CD8-positive, alpha-beta memory T cell (primary cell): Measurements from ENCODE around the gene RAB40A. TPM values are rescaled to one million over a fixed set of nuclear protein-coding genes. Genes with fewer than 3 reads are reported as not detected.
A peak's percentile ranks its signal among the peaks of the same experiment; 100 is the strongest.
"Not testable (repeated sequence)": the region's sequence is repeated elsewhere in the genome, so short reads cannot be mapped to it uniquely, and the experiment has no call there.

Experiments
- CTCF ChIA-PET: fragments of 350-600 bp; sonication (Branson Sonifier 250); formaldehyde crosslinking; loops from one replicate; lab custom pipeline; 2021; ENCODE audit warnings: antibody characterized with exemption; lab: Charles Lee
- POLR2A ChIA-PET: fragments of 350-600 bp; sonication (Branson Sonifier 250); formaldehyde crosslinking; loops from one replicate; lab custom pipeline; 2021; ENCODE audit warnings: antibody characterized with exemption; lab: Charles Lee
- DNase-seq, 5 donors: peaks; one replicate each; pipeline versions ENCODE4 v3.0.0 to v3.0.0-alpha.2; 2020 to 2022; ENCODE audit warnings: mixed read lengths in 1 of 5
- H3K27ac ChIP-seq: one replicate; pipeline ENCODE4 v1.7.0; 2013; ENCODE audit warnings: low read depth, mild to moderate bottlenecking, low read length, moderate library complexity
- H3K27me3 ChIP-seq: 2 replicates; pipeline ENCODE4 v1.7.0; 2013; ENCODE audit warnings: low read length, mild to moderate bottlenecking; ENCODE audit not compliant: insufficient read depth, poor library complexity, severe bottlenecking
- H3K36me3 ChIP-seq: 2 replicates; pipeline ENCODE4 v1.7.0; 2013; ENCODE audit warnings: mild to moderate bottlenecking, low read length, moderate library complexity; ENCODE audit not compliant: insufficient read depth
- H3K4me1 ChIP-seq: 2 replicates; pipeline ENCODE4 v1.7.0; 2013; ENCODE audit warnings: mild to moderate bottlenecking, low read length, moderate library complexity; ENCODE audit not compliant: insufficient read depth
- H3K4me3 ChIP-seq: 2 replicates; pipeline ENCODE4 v1.7.0; 2013; ENCODE audit warnings: mild to moderate bottlenecking, low read length
- H3K9me3 ChIP-seq: 2 replicates; pipeline ENCODE4 v1.7.0; 2013; ENCODE audit warnings: mild to moderate bottlenecking, low read length
- H3K27ac Mint-ChIP-seq, 8 donors: one replicate each; pipeline ENCODE4 v1.8.0; 2020 to 2021; ENCODE audit warnings: mixed read lengths in 8 of 8, mild to moderate bottlenecking in 6 of 8, inconsistent platforms in 3 of 8, moderate library complexity in 3 of 8
- H3K27me3 Mint-ChIP-seq, 2 donors: one replicate each; pipeline ENCODE4 v1.8.0; 2020 to 2021; ENCODE audit warnings: mixed read lengths in 2 of 2, mild to moderate bottlenecking in 1 of 2, moderate library complexity in 1 of 2
- H3K36me3 Mint-ChIP-seq, 3 donors: one replicate each; pipeline ENCODE4 v1.8.0; 2020 to 2021; ENCODE audit warnings: mixed read lengths in 3 of 3, inconsistent platforms in 1 of 3, mild to moderate bottlenecking in 1 of 3
- H3K4me1 Mint-ChIP-seq, 3 donors: one replicate each; pipeline ENCODE4 v1.8.0; 2020 to 2021; ENCODE audit warnings: mixed read lengths in 3 of 3, inconsistent platforms in 1 of 3, mild to moderate bottlenecking in 1 of 3
- H3K4me3 Mint-ChIP-seq, 7 donors: one replicate each; pipeline ENCODE4 v1.8.0; 2020 to 2021; ENCODE audit warnings: mixed read lengths in 7 of 7, mild to moderate bottlenecking in 6 of 7, moderate library complexity in 4 of 7, inconsistent platforms in 2 of 7
- H3K9me3 Mint-ChIP-seq, 5 donors: one replicate each; pipeline ENCODE4 v1.8.0; 2020 to 2022; ENCODE audit warnings: mixed read lengths in 5 of 5, mild to moderate bottlenecking in 3 of 5, moderate library complexity in 2 of 5, inconsistent platforms in 1 of 5
- polyA plus RNA-seq: library from polyadenylated mRNA; unstranded; fragments of 300-500 nt; fragmentation: Illumina TruSeq; gene quantifications from one replicate; pipeline ENCODE4 v1.2.3, GENCODE V29; 2021
- total RNA-seq, 2 experiments: library from RNA; stranded (reverse); gene quantifications; one replicate each; pipeline ENCODE4 v1.2.3, GENCODE V29; 2021

Gene RAB40A
- total and polyA plus RNA-seq, 3 experiments from 2014 or later: 0.13 TPM; not detected in 2

GRCh38 chrX:103475381-103475780 lies 43.9 kb downstream of the RAB40A start:
- Histone ChIP-seq H3K36me3 (no peaks in the 10 kb centered on the region), H3K4me1 (no peaks in the 10 kb centered on the region), H3K4me3 (no peak overlapping the region), H3K27me3 (no peaks in the 10 kb centered on the region), H3K9me3 (no peaks in the 10 kb centered on the region), H3K27ac (no peak overlapping the region)
- H3K27ac Mint-ChIP-seq: no peak overlapping the region
- ChIA-PET CTCF (no interaction called here), POLR2A (no interaction called here)
- no peaks in the 10 kb centered on the region for H3K36me3 Mint-ChIP-seq
- H3K4me3 Mint-ChIP-seq: no peak overlapping the region
- no peaks in the 10 kb centered on the region for H3K9me3 Mint-ChIP-seq
- peaks cover 0 to 12% of the 10 kb centered on the region in 2 donors for H3K27me3 Mint-ChIP-seq
- H3K4me1 Mint-ChIP-seq: no peaks in the 10 kb centered on the region
- no peak for DNase-seq

- H3K27me3 Mint-ChIP-seq: peaks cover 3 to 15% of the 10 kb centered on the region in 2 donors
- H3K4me1 ChIP-seq, H3K4me3 Mint-ChIP-seq, H3K36me3 Mint-ChIP-seq, H3K9me3 Mint-ChIP-seq, H3K27ac Mint-ChIP-seq, H3K9me3 ChIP-seq, H3K27me3 ChIP-seq, H3K4me3 ChIP-seq, DNase-seq, H3K27ac ChIP-seq, POLR2A ChIA-PET, H3K36me3 ChIP-seq, H3K4me1 Mint-ChIP-seq, CTCF ChIA-PET: not testable (repeated sequence)
These were observed 49.3 kb downstream of the RAB40A start for GRCh38 chrX:103469977-103470376.

- H3K27me3 Mint-ChIP-seq: peaks cover 3 to 6% of the 10 kb centered on the region in 2 donors
- Histone ChIP-seq H3K9me3 (no peaks in the 10 kb centered on the region), H3K4me3 (no peak overlapping the region), H3K27me3 (no peaks in the 10 kb centered on the region), H3K4me1 (no peaks in the 10 kb centered on the region), H3K36me3 (no peaks in the 10 kb centered on the region), H3K27ac (no peak overlapping the region)
- H3K36me3 Mint-ChIP-seq: no peaks in the 10 kb centered on the region
- ChIA-PET CTCF (no interaction called here), POLR2A (no interaction called here)
- H3K9me3 Mint-ChIP-seq: no peaks in the 10 kb centered on the region
- H3K4me3 Mint-ChIP-seq: no peak overlapping the region
- H3K27ac Mint-ChIP-seq: no peak overlapping the region
- no peak for DNase-seq
- peaks cover 0 to 9% (median 4%) of the 10 kb centered on the region in 3 donors for H3K4me1 Mint-ChIP-seq
These were observed 51.4 kb downstream of the RAB40A start for GRCh38 chrX:103467887-103468286.

- Histone ChIP-seq H3K4me1 (no peaks in the 10 kb centered on the region), H3K27me3 (no peaks in the 10 kb centered on the region), H3K27ac (no peak overlapping the region), H3K4me3 (no peak overlapping the region), H3K36me3 (no peaks in the 10 kb centered on the region), H3K9me3 (no peaks in the 10 kb centered on the region)
- Mint-ChIP-seq H3K27ac (no peak overlapping the region), H3K27me3 (peaks cover 3 to 7% of the 10 kb centered on the region in 2 donors), H3K4me1 (peaks cover 0 to 9% (median 4%) of the 10 kb centered on the region in 3 donors), H3K9me3 (no peaks in the 10 kb centered on the region), H3K36me3 (no peaks in the 10 kb centered on the region), H3K4me3 (no peak overlapping the region)
- POLR2A ChIA-PET: no interaction called here
- DNase-seq: no peak
- CTCF ChIA-PET: no interaction called here
These were observed 52.1 kb downstream of the RAB40A start for GRCh38 chrX:103467156-103467555.

GRCh38 chrX:103464774-103465117 lies 54.5 kb downstream of the RAB40A start:
- H3K27me3 Mint-ChIP-seq: peaks cover 1 to 9% of the 10 kb centered on the region in 2 donors
- Histone ChIP-seq H3K9me3 (no peaks in the 10 kb centered on the region), H3K27me3 (no peaks in the 10 kb centered on the region), H3K36me3 (no peaks in the 10 kb centered on the region), H3K4me1 (peaks cover 6% of the 10 kb centered on the region), H3K27ac (no peak overlapping the region), H3K4me3 (peak overlapping the region; percentile 70)
- H3K36me3 Mint-ChIP-seq: no peaks in the 10 kb centered on the region
- H3K4me3 Mint-ChIP-seq: peak overlapping the region; percentile 80 to 96 (median 91)
- ChIA-PET CTCF (interaction anchor here (0.7 to 2.4 kb wide), 9 partner anchors 26 to 513 kb away, joined by 3 to 12 read pairs (median 3); no protein-coding TSS in a partner anchor), POLR2A (no interaction called here)
- peak overlapping the region in 5 of 8 donors; percentile 47 to 92 (median 72) for H3K27ac Mint-ChIP-seq
- H3K9me3 Mint-ChIP-seq: peaks cover 0 to 3% (median 0%) of the 10 kb centered on the region in 5 donors
- peak; percentile 44 to 71 (median 56) for DNase-seq
- H3K4me1 Mint-ChIP-seq: peaks cover 5 to 24% (median 17%) of the 10 kb centered on the region in 3 donors

- POLR2A ChIA-PET: no interaction called here
- CTCF ChIA-PET: interaction anchor here (0.7 to 2.4 kb wide), 11 partner anchors 22 to 513 kb away, joined by 3 to 12 read pairs (median 3); no protein-coding TSS in a partner anchor
- H3K27me3 Mint-ChIP-seq: peaks cover 0 to 8% of the 10 kb centered on the region in 2 donors
These were observed 55.1 kb downstream of the RAB40A start for GRCh38 chrX:103464072-103464773.

GRCh38 chrX:103461156-103461555 lies 58.1 kb downstream of the RAB40A start:
- no peak overlapping the region for H3K27ac Mint-ChIP-seq
- no peak overlapping the region for H3K27ac ChIP-seq
- no peaks in the 10 kb centered on the region for H3K36me3 Mint-ChIP-seq
- H3K4me3 ChIP-seq: no peak overlapping the region
- H3K36me3 ChIP-seq: no peaks in the 10 kb centered on the region
- no peaks in the 10 kb centered on the region for H3K9me3 ChIP-seq
- peaks cover 11 to 29% (median 23%) of the 10 kb centered on the region in 3 donors for H3K4me1 Mint-ChIP-seq
- ChIA-PET CTCF (no interaction called here), POLR2A (no interaction called here)
- H3K4me1 ChIP-seq: peaks cover 6% of the 10 kb centered on the region
- peaks cover 0 to 3% (median 0%) of the 10 kb centered on the region in 5 donors for H3K9me3 Mint-ChIP-seq
- no peaks in the 10 kb centered on the region for H3K27me3 ChIP-seq
- peaks cover 0 to 11% of the 10 kb centered on the region in 2 donors for H3K27me3 Mint-ChIP-seq
- DNase-seq: no peak
- no peak overlapping the region for H3K4me3 Mint-ChIP-seq

More at GRCh38 chrX:103464072-103464773, 55.1 kb downstream of the RAB40A start:
- H3K4me1 Mint-ChIP-seq: peaks cover 10 to 28% (median 23%) of the 10 kb centered on the region in 3 donors
- H3K4me3 Mint-ChIP-seq: peak overlapping the region; percentile 80 to 96 (median 91)
- peak overlapping the region; percentile 70 for H3K4me3 ChIP-seq
- no peak overlapping the region for H3K27ac ChIP-seq
- peaks cover 6% of the 10 kb centered on the region for H3K4me1 ChIP-seq
- H3K9me3 Mint-ChIP-seq: peaks cover 0 to 3% (median 0%) of the 10 kb centered on the region in 5 donors
- no peaks in the 10 kb centered on the region for H3K27me3 ChIP-seq
- no peaks in the 10 kb centered on the region for H3K36me3 ChIP-seq
- H3K27ac Mint-ChIP-seq: peak overlapping the region in 6 of 8 donors; percentile 8 to 92 (median 70)
- no peaks in the 10 kb centered on the region for H3K36me3 Mint-ChIP-seq
- peak in 3 of 5 donors; percentile 1 to 30 (median 2) for DNase-seq
- no peaks in the 10 kb centered on the region for H3K9me3 ChIP-seq

- H3K9me3 Mint-ChIP-seq, H3K4me1 ChIP-seq, H3K9me3 ChIP-seq, H3K27ac ChIP-seq, H3K4me3 ChIP-seq, H3K27me3 ChIP-seq, POLR2A ChIA-PET, H3K36me3 ChIP-seq, H3K36me3 Mint-ChIP-seq, CTCF ChIA-PET: not testable (repeated sequence)
- Mint-ChIP-seq H3K27ac (peak overlapping the region in 4 of 8 donors; percentile 4 to 82 (median 55)), H3K4me1 (peaks cover 11 to 29% (median 23%) of the 10 kb centered on the region in 3 donors), H3K27me3 (peaks cover 0 to 11% of the 10 kb centered on the region in 2 donors), H3K4me3 (peak overlapping the region in 3 of 7 donors; percentile 29 to 43 (median 32))
- DNase-seq: peak in 3 of 5 donors; percentile 28 to 64 (median 59)
These were observed 59.1 kb downstream of the RAB40A start for GRCh38 chrX:103460001-103460755.
